Prostate gland (tissue), 2 donors: ENCODE data around the gene KRTAP10-10. TPM values are rescaled to one million over a fixed set of nuclear protein-coding genes. Genes with fewer than 3 reads are reported as not detected.
"Not testable (repeated sequence)": the region's sequence is repeated elsewhere in the genome, so short reads cannot be mapped to it uniquely, and the experiment has no call there.

Experiments
- DNase-seq: peaks from one replicate; pipeline ENCODE4 v3.0.0-alpha.2; 2019; ENCODE audit warnings: low spot score
- H3K27ac ChIP-seq, 2 donors: fragments of 200-600 bp; sonication (generic); 2 replicates each; pipeline ENCODE4 v1.5.1; 2017 to 2019
- H3K27me3 ChIP-seq: fragments of 200-600 bp; sonication (generic); replicated peaks from 2 replicates; pipeline ENCODE4 v1.5.1; 2019; ENCODE audit not compliant: insufficient read depth
- H3K36me3 ChIP-seq, 2 donors: fragments of 200-600 bp; sonication (generic); 1 replicate in 1 of 2; 2 replicates in 1 of 2; pipeline versions ENCODE4 v1.5.1 to v1.8.1; 2017 to 2019
- H3K4me1 ChIP-seq: fragments of 200-600 bp; sonication (generic); replicated peaks from 2 replicates; pipeline ENCODE4 v1.5.1; 2019
- H3K4me3 ChIP-seq, 2 donors: fragments of 200-600 bp; sonication (generic); 2 replicates each; pipeline ENCODE4 v1.5.1; 2017 to 2019
- H3K9me3 ChIP-seq: fragments of 200-600 bp; sonication (generic); 2 replicates; pipeline ENCODE4 v1.5.1; 2017
- POLR2A ChIP-seq: fragments of 450-650 bp; IDR thresholded peaks from one replicate; pipeline ENCODE4 v1.6.1; 2016; ENCODE audit warnings: antibody characterized with exemption, mild to moderate bottlenecking
- POLR2AphosphoS5 ChIP-seq: sonication (generic); formaldehyde crosslinking; IDR thresholded peaks from one replicate; pipeline ENCODE4 v1.6.1; 2017; ENCODE audit warnings: antibody characterized with exemption
- WGBS: methylation state at CpG from one replicate; pipeline ENCODE4 v1.1.5; 2018; 5-methylcytosine and 5-hydroxymethylcytosine counted together
- intact Hi-C: fragments of 100-400 bp; cut with DNase I; formaldehyde crosslinking; loops from one replicate; pipeline ENCODE4 v1.14.2; 2022
- total RNA-seq, 2 donors: library from RNA; depleted of rRNA; stranded (reverse); fragments of >200 nt; gene quantifications; one replicate each; pipeline ENCODE4 v1.1.0, GENCODE V29; 2016
- TF ChIP-seq, protein P1 (sequence below), 4 experiments: fragments of 200-600 bp in 2 of 4; fragments of 450-650 bp in 2 of 4; sonication (generic) in 2 of 4; IDR thresholded peaks; 1 replicate in 3 of 4; 2 replicates in 1 of 4; pipeline ENCODE4 v1.5.1; 2016 to 2019; ENCODE audit warnings: antibody characterized with exemption in 4 of 4, mild to moderate bottlenecking in 2 of 4, moderate library complexity in 2 of 4

Gene KRTAP10-10
- total RNA-seq, 2 donors from 2014 or later = not detected

GRCh38 chr21:44639331-44639655 lies 2.1 kb downstream of the KRTAP10-10 start:
- H3K36me3 ChIP-seq = no peaks in the 10 kb centered on the region
- no peak for DNase-seq
- peaks cover 3% of the 10 kb centered on the region for H3K27me3 ChIP-seq
- H3K4me1 ChIP-seq = no peaks in the 10 kb centered on the region
- no peak overlapping the region for H3K4me3 ChIP-seq
- no peaks in the 10 kb centered on the region for H3K9me3 ChIP-seq
- TF ChIP-seq POLR2AphosphoS5 = no peak
- TF ChIP-seq POLR2A = no peak
- TF ChIP-seq, protein P1, sequence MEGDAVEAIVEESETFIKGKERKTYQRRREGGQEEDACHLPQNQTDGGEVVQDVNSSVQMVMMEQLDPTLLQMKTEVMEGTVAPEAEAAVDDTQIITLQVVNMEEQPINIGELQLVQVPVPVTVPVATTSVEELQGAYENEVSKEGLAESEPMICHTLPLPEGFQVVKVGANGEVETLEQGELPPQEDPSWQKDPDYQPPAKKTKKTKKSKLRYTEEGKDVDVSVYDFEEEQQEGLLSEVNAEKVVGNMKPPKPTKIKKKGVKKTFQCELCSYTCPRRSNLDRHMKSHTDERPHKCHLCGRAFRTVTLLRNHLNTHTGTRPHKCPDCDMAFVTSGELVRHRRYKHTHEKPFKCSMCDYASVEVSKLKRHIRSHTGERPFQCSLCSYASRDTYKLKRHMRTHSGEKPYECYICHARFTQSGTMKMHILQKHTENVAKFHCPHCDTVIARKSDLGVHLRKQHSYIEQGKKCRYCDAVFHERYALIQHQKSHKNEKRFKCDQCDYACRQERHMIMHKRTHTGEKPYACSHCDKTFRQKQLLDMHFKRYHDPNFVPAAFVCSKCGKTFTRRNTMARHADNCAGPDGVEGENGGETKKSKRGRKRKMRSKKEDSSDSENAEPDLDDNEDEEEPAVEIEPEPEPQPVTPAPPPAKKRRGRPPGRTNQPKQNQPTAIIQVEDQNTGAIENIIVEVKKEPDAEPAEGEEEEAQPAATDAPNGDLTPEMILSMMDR (IDR thresholded peaks at IDR 0.05) = no peak
- 79% methylated on average over 12 of the region's 12 CpGs for WGBS
- intact Hi-C loops = no loop called here
- H3K27ac ChIP-seq = no peak overlapping the region

- no peak for TF ChIP-seq POLR2AphosphoS5
- no peak for TF ChIP-seq POLR2A
- TF ChIP-seq, protein P1 (IDR thresholded peaks at IDR 0.05) = no peak
- H3K27me3 ChIP-seq = peaks cover 3% of the 10 kb centered on the region
- H3K4me3 ChIP-seq = no peak overlapping the region
- no peaks in the 10 kb centered on the region for H3K9me3 ChIP-seq
- no peaks in the 10 kb centered on the region for H3K4me1 ChIP-seq
- H3K36me3 ChIP-seq = no peaks in the 10 kb centered on the region
- H3K27ac ChIP-seq = no peak overlapping the region
- DNase-seq = no peak
- 94% methylated on average over 5 of the region's 5 CpGs for WGBS
- intact Hi-C loops = no loop called here
Observed at GRCh38 chr21:44640761-44641160, 3.6 kb downstream of the KRTAP10-10 start.

GRCh38 chr21:44643741-44644310 lies 6.7 kb downstream of the KRTAP10-10 start:
- intact Hi-C loops = no loop called here
- DNase-seq = no peak
- no peak overlapping the region for H3K4me3 ChIP-seq
- H3K4me1 ChIP-seq = no peaks in the 10 kb centered on the region
- peaks cover 3% of the 10 kb centered on the region for H3K27me3 ChIP-seq
- no peaks in the 10 kb centered on the region for H3K9me3 ChIP-seq
- 47% methylated on average over 14 of the region's 14 CpGs for WGBS
- H3K36me3 ChIP-seq = no peaks in the 10 kb centered on the region
- TF ChIP-seq, protein P1 (IDR thresholded peaks at IDR 0.05) = no peak
- TF ChIP-seq POLR2A (no peak), POLR2AphosphoS5 (no peak)
- no peak overlapping the region for H3K27ac ChIP-seq

GRCh38 chr21:44644878-44645277 lies 7.7 kb downstream of the KRTAP10-10 start:
- Histone ChIP-seq H3K36me3 (no peaks in the 10 kb centered on the region), H3K9me3 (no peaks in the 10 kb centered on the region), H3K4me1 (no peaks in the 10 kb centered on the region), H3K27me3 (no peaks in the 10 kb centered on the region), H3K27ac (no peak overlapping the region), H3K4me3 (no peak overlapping the region)
- 48% methylated on average over 2 of the region's 2 CpGs for WGBS
- TF ChIP-seq, protein P1 (IDR thresholded peaks at IDR 0.05) = no peak
- no peak for DNase-seq
- intact Hi-C loops = no loop called here

- H3K36me3 ChIP-seq, H3K4me3 ChIP-seq, H3K9me3 ChIP-seq, H3K27me3 ChIP-seq, H3K27ac ChIP-seq, DNase-seq, H3K4me1 ChIP-seq, intact Hi-C loops: not testable (repeated sequence)
- 79% methylated on average over 16 of the region's 21 CpGs for WGBS
Observed at GRCh38 chr21:44646366-44647221, 9.4 kb downstream of the KRTAP10-10 start, which contains the start of gene KRTAP10-11. TSS of gene KRTAP10-11 (plus strand) at chr21:44646414. CDS start at chr21:44646459, 45 bp downstream.
